ENCODE measurements around the gene FBXW12.
A peak's percentile ranks its signal among the peaks of the same experiment; 100 is the strongest.

FBXW12 gene

GRCh38 chr3:48407542-48408099, 35.6 kb downstream of the FBXW12 start:
- in situ Hi-C loops (cut with MboI; ENCODE audit: low sequenced_read_pairs, unreplicated experiment), result no loop called here
- TF ChIP-seq, protein P1, sequence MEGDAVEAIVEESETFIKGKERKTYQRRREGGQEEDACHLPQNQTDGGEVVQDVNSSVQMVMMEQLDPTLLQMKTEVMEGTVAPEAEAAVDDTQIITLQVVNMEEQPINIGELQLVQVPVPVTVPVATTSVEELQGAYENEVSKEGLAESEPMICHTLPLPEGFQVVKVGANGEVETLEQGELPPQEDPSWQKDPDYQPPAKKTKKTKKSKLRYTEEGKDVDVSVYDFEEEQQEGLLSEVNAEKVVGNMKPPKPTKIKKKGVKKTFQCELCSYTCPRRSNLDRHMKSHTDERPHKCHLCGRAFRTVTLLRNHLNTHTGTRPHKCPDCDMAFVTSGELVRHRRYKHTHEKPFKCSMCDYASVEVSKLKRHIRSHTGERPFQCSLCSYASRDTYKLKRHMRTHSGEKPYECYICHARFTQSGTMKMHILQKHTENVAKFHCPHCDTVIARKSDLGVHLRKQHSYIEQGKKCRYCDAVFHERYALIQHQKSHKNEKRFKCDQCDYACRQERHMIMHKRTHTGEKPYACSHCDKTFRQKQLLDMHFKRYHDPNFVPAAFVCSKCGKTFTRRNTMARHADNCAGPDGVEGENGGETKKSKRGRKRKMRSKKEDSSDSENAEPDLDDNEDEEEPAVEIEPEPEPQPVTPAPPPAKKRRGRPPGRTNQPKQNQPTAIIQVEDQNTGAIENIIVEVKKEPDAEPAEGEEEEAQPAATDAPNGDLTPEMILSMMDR (IDR thresholded peaks at IDR 0.05; ENCODE audit: borderline replicate concordance, control extremely low read depth, extremely low read depth, insufficient read depth, missing control alignments), result no peak
- DNase-seq (ENCODE audit: low spot score), result peak; percentile 24

- TF ChIP-seq, protein P1 (IDR thresholded peaks at IDR 0.05; ENCODE audit: borderline replicate concordance, control extremely low read depth, extremely low read depth, insufficient read depth, missing control alignments), result no peak
- in situ Hi-C loops (cut with MboI; ENCODE audit: low sequenced_read_pairs, unreplicated experiment), result no loop called here
- DNase-seq (ENCODE audit: low spot score), result peak; percentile 35
These were observed 36.8 kb downstream of the FBXW12 start for GRCh38 chr3:48408823-48409281.

DNA sequence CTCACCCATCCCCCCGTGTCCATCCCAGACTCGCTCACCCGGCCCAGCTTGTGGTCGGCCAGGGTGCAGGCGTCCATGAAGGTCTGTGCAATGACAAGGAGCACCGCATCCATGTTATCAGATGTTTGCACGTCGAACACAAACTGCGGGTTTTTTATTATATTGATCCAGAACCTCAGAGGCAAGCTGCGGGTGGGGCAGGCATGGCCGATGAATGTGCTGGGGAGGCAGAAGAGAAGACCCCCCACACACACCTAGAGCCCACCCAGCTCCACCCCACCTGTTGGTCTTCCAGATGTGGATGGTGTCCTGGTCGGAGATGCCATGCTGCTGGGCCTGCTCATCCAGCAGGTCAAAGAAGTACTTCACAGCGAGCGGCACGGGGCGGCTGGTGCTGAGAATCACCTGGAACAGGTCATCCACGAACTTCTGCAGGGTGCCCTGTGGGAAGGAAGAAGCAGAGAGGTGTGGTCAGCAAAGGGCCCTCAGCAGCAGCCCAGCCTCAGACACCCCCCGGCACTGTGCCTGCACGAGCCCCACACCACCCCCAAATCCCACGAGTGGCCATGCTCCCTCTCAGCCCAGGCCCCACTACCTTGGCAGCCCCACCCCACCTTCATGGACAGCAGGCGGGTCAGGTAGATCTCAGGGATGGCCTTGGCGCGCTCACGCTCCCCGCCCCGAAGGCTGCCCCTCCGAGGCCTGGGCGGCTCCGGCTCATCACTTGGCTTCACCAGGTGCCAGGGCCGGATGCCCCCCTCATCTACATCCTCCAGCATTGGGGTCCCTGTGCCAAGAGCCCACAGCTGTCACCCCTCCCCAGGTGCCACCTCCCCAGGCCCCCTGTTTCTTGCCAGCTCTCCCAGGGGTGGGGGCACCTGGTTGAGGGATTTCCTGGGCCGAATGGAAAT, 37.5 kb downstream of the FBXW12 start:
- peak; percentile 26 for DNase-seq (ENCODE audit: low spot score)
- in situ Hi-C loops (cut with MboI; ENCODE audit: low sequenced_read_pairs, unreplicated experiment), result no loop called here
- TF ChIP-seq, protein P1 (IDR thresholded peaks at IDR 0.05; ENCODE audit: borderline replicate concordance, control extremely low read depth, extremely low read depth, insufficient read depth, missing control alignments), result no peak

DNA sequence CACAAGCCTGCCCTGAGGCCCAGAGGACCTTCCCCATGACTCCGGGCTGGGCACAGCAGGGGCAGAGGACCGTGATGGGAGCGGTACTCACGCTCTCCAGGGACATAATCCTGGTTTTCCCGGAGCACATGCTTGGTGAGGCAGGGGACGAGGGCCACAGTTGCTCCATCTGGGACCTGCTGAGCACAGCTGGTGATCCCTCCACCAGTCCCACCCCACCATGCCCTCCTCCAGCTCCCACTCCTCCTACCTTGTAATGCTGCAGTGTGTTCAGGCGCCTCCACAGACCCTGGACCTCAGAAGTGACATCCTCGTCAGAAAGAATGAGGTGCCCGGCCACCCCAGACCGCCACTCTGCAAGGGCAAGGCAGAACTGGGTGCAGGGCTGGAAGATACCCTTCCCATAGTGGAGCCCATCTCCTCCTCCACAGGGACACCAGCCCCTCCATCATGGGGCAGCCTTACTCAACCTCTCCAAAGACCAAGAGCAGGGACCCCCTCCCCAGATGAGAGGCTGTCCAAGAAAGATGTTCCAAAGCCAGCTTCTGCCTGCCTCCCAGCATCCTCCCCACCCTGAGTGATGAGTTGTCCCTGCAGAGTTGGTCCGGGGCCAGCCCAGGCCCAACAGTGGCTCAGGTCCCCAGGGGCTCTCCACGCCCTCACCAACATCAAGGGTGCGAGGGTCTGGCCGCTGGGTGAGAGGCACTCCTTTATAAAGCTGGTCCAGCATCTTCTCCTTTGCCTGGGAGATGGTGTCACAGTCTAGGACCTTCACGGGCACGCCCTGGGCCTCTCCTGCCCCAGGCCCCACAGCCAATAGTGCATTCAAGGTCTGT, 38.4 kb downstream of the FBXW12 start:
- in situ Hi-C loops (cut with MboI; ENCODE audit: low sequenced_read_pairs, unreplicated experiment), result no loop called here
- TF ChIP-seq, protein P1 (IDR thresholded peaks at IDR 0.05; ENCODE audit: borderline replicate concordance, control extremely low read depth, extremely low read depth, insufficient read depth, missing control alignments), result no peak
- DNase-seq (ENCODE audit: low spot score), result no peak

DNA sequence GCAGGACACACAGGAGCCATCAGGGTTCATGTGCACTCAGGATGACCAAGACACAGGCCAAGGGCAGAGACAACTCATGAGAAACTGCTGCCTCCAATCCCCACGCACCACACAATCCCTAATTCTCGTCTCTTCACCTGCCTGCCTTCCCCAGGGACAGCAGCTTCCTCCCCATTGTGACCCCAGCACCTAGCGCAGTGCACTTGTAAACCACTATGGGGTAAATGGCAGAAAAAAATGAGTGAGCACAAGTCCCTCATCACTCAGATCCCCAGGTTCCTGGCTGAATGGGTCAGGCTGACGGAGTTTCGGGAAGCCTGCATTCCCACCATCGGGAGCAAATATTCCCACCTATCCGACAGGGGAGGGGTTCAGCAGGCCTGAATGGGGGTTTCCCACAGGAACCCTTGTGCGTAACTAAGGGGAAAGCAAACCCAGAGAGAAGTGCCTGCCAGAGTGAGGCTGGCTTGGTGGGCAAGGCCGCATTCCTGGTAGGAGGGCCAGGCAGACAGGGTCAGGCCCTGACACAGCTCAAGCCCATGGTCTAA, 39.1 kb downstream of the FBXW12 start:
- in situ Hi-C loops (cut with MboI; ENCODE audit: low sequenced_read_pairs, unreplicated experiment), result no loop called here
- TF ChIP-seq, protein P1 (IDR thresholded peaks at IDR 0.05; ENCODE audit: borderline replicate concordance, control extremely low read depth, extremely low read depth, insufficient read depth, missing control alignments), result no peak
- no peak for DNase-seq (ENCODE audit: low spot score)

All from GM13976 (cell line).